Fibroblast of pulmonary artery (primary cell): ENCODE data around the gene ACTL8.
A peak's percentile ranks its signal among the peaks of the same experiment; 100 is the strongest.

Source experiments
- DNase-seq: peaks from one replicate; pipeline ENCODE4 v3.0.0-alpha.2; 2010; ENCODE audit warnings: low read depth
- H3K4me3 ChIP-seq: replicated peaks from 2 replicates; pipeline ENCODE4 v1.5.1; 2011; ENCODE audit warnings: low read depth, mild to moderate bottlenecking, control low read depth, low read length, moderate library complexity
- TF ChIP-seq, protein P1 (sequence below): IDR thresholded peaks from 2 replicates; pipeline ENCODE4 v1.5.1; 2011; ENCODE audit warnings: mild to moderate bottlenecking, control low read depth, low read length, inconsistent platforms; ENCODE audit errors: missing control alignments

ACTL8 gene

GRCh38 chr1:17797478-17797877 lies 42.3 kb downstream of the ACTL8 start:
- DNase-seq = no peak
- H3K4me3 ChIP-seq = no peak overlapping the region
- TF ChIP-seq, protein P1, sequence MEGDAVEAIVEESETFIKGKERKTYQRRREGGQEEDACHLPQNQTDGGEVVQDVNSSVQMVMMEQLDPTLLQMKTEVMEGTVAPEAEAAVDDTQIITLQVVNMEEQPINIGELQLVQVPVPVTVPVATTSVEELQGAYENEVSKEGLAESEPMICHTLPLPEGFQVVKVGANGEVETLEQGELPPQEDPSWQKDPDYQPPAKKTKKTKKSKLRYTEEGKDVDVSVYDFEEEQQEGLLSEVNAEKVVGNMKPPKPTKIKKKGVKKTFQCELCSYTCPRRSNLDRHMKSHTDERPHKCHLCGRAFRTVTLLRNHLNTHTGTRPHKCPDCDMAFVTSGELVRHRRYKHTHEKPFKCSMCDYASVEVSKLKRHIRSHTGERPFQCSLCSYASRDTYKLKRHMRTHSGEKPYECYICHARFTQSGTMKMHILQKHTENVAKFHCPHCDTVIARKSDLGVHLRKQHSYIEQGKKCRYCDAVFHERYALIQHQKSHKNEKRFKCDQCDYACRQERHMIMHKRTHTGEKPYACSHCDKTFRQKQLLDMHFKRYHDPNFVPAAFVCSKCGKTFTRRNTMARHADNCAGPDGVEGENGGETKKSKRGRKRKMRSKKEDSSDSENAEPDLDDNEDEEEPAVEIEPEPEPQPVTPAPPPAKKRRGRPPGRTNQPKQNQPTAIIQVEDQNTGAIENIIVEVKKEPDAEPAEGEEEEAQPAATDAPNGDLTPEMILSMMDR = no peak

- TF ChIP-seq, protein P1 = no peak
- DNase-seq = no peak
- no peak overlapping the region for H3K4me3 ChIP-seq
These were observed 42.9 kb downstream of the ACTL8 start for GRCh38 chr1:17798011-17798410.

GRCh38 chr1:17798799-17799382 lies 43.8 kb downstream of the ACTL8 start:
- H3K4me3 ChIP-seq = no peak overlapping the region
- TF ChIP-seq, protein P1 = no peak
- no peak for DNase-seq

- H3K4me3 ChIP-seq = no peak overlapping the region
- TF ChIP-seq, protein P1 = no peak
- DNase-seq = no peak
These were observed 44.5 kb downstream of the ACTL8 start for GRCh38 chr1:17799642-17800041.

DNA sequence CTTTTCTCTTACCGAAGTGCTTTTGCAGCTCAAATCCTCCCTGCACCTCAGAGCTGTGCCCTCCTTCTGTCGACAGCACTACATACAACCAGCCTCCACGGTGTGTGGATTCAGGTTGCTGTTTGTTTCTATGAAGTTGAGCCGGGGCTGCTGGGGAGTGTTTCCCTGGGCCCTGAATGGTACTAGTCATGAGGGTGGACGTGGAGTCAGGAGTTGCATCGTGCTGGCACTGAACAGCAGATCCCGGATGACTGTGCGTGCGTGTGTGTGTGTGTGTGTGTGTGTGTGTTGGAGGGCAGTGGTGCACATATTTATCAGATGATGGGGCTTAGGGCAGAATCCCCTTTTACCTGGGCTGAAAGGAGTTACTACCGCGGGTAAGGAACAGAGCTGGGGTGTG lies 47.0 kb downstream of the ACTL8 start:
- no peak overlapping the region for H3K4me3 ChIP-seq
- TF ChIP-seq, protein P1 = no peak

GRCh38 chr1:17802945-17803344 lies 47.8 kb downstream of the ACTL8 start:
- DNase-seq = no peak
- TF ChIP-seq, protein P1 = no peak

More for the DNA sequence above, 47.0 kb downstream of the ACTL8 start:
- DNase-seq = peak; percentile 35

More at GRCh38 chr1:17802945-17803344, 47.8 kb downstream of the ACTL8 start:
- H3K4me3 ChIP-seq = no peak overlapping the region
